ENCODE measurements around the gene ZNF319. TPM values are rescaled to one million over a fixed set of nuclear protein-coding genes. Genes with fewer than 3 reads are reported as not detected.

ZNF319 gene
- total and polyA plus RNA-seq, 4 experiments from 2014 or later, result 2.3 to 20.5 (median 18.1) TPM

GRCh38 chr16:58024486-58025350 is 24.2 kb upstream of the ZNF319 start:
- no peaks in the 10 kb centered on the region for H3K9me3 ChIP-seq (ENCODE audit: control insufficient read depth in 1 of 2, low read length in 2 of 2)
- peaks cover 0 to 1% of the 10 kb centered on the region in 2 donors for H3K27me3 Mint-ChIP-seq

DNA sequence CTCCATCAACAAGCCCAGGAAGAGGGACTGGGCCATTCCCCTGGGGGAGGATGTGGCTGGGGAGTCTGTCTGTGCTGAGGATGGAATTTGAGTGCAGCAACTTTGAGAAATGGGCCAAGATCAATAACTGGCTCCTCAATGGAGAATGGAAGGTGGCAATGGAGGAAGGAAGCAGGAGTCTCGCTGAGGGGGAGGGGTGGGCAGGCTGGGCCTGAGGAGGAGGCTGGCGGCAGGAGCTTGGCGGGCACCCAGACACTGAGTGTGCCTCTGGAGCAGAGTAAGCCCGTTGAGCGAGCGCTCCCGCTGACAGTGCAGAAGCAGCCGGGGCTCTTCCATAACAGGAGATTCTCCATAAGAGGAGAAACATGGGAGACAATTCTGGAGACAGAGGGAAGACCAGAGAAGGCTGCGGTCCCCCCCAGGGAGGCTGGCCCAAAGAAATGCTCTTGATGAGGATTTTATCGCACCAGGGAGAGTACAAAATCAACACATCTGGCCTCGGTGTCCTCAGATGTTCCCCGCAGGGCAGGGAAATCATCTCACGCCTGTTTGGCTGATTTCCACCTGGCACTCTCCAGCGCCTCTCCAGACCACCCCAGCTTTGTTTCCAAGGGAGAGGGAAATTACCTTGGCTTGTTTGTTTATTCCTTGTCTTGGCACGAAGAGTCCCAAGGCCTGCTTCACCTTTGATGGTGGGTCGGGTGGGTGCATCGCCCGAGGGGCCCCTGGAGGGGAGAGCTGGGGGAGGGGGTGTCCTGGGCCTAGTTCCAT is 22.3 kb upstream of the ZNF319 start:
- ChIA-PET CTCF (ENCODE audit: partially characterized antibody) (interaction anchor here (0.8 to 2.2 kb wide), 8 partner anchors 9 to 266 kb away, joined by 3 to 9 read pairs (median 3); partner anchors contain the start of gene CFAP20), POLR2A (ENCODE audit: partially characterized antibody) (interaction anchor here (1.3 to 4.8 kb wide), 2 partner anchors 24 to 106 kb away, joined by 5 to 27 read pairs; partner anchors contain the start of gene CFAP20)
- Mint-ChIP-seq H3K9me3 (peaks cover 0 to 2% (median 0%) of the 10 kb centered on the region in 8 donors), H3K4me3 (no peak overlapping the region), H3K36me3 (peaks cover 0 to 11% of the 10 kb centered on the region in 2 donors), H3K27me3 (peaks cover 0 to 1% of the 10 kb centered on the region in 2 donors), H3K27ac (peak overlapping the region in 3 of 7 donors; percentile 15 to 53 (median 36)), H3K4me1 (peaks cover 7 to 32% (median 21%) of the 10 kb centered on the region in 4 donors)
- no peak for DNase-seq
- H3K36me3 ChIP-seq (ENCODE audit: insufficient read depth, low read length), result peaks cover 2% of the 10 kb centered on the region
- intact Hi-C loops (cut with micrococcal nuclease), result loop anchor here (10.0 kb wide), 1 partner anchor 732 kb away; no protein-coding TSS in a partner anchor
- H3K27me3 ChIP-seq (ENCODE audit: insufficient read depth, low read length), result no peaks in the 10 kb centered on the region
- no peak overlapping the region for H3K4me3 ChIP-seq (ENCODE audit: low read length in 2 of 2)
- no peaks in the 10 kb centered on the region for H3K9me3 ChIP-seq (ENCODE audit: control insufficient read depth in 1 of 2, low read length in 2 of 2)
- no peak overlapping the region for H3K27ac ChIP-seq (ENCODE audit: low read depth, low read length)
- peaks cover 29% of the 10 kb centered on the region for H3K4me1 ChIP-seq (ENCODE audit: insufficient read depth, low read length)

More at GRCh38 chr16:58024486-58025350, 24.2 kb upstream of the ZNF319 start:
- peak in 4 of 5 donors; percentile 22 to 53 (median 33) for DNase-seq
- peaks cover 27% of the 10 kb centered on the region for H3K4me1 ChIP-seq (ENCODE audit: insufficient read depth, low read length)
- no peaks in the 10 kb centered on the region for H3K36me3 ChIP-seq (ENCODE audit: insufficient read depth, low read length)
- ChIA-PET POLR2A (ENCODE audit: partially characterized antibody) (interaction anchor here (0.9 to 4.8 kb wide), 2 partner anchors 24 to 104 kb away, joined by 6 to 27 read pairs; partner anchors contain the start of genes CFAP20 and ZNF319), CTCF (ENCODE audit: partially characterized antibody) (interaction anchor here (2.1 to 2.2 kb wide), 3 partner anchors 9 to 105 kb away, joined by 5 to 9 read pairs (median 6); partner anchors contain the start of gene CFAP20)
- Mint-ChIP-seq H3K4me3 (peak overlapping the region; percentile 89 to 99 (median 93)), H3K27ac (peak overlapping the region; percentile 81 to 93 (median 91)), H3K9me3 (peaks cover 0 to 2% (median 0%) of the 10 kb centered on the region in 8 donors), H3K36me3 (peaks cover 0 to 8% of the 10 kb centered on the region in 2 donors), H3K4me1 (peaks cover 7 to 36% (median 24%) of the 10 kb centered on the region in 4 donors)
- H3K27me3 ChIP-seq (ENCODE audit: insufficient read depth, low read length), result no peaks in the 10 kb centered on the region
- intact Hi-C loops (cut with micrococcal nuclease), result loop anchor here (1.0 to 10.0 kb wide), 4 partner anchors 23 to 730 kb away; partner anchors contain the start of genes CFAP20 and USB1
- H3K27ac ChIP-seq (ENCODE audit: low read depth, low read length), result peak overlapping the region; percentile 34
- H3K4me3 ChIP-seq (ENCODE audit: low read length in 2 of 2), result peak overlapping the region in 1 of 2 donors; percentile 53

DNA sequence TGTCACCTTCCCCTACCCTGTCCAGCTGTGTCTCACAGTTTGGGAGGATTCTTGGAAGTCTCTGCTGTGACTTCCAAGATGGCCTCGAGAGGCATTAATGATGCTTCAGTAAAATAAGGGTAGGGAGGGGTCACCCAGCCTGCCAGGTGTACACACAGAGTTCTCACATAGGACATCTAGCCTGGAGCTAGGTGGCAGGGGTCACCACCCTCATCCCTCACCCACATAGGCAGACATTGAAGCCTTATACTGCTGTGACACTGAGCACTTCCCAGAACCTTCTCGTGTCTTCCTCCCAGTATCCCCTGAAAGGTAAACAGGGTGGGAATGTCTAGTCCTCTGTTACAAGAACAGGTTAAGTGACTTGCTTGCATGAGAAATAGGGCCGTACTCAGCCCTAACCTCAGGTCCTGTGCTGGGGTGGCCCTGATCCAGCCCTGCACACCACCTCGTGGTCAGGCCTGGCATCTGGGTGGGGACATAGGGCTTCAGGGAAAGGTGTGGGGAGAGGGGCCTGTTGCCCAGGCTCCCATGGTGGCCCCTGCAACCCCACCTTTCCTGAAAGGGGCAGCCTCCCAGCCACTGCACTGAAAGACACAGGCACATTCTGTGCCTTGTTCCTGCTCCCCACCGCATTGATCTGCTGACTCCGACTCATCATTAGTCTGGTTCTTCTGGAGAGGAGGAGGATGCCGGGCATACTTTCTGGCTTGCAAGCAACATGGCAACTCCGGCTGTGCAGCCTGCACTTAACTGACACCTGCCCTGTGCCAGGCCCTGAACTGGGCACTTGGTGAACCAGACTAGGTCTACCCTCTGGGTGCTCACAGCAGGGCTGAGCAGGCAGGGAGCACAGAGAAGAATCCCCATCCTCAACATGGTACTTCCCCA is 21.4 kb upstream of the ZNF319 start:
- no peaks in the 10 kb centered on the region for H3K27me3 ChIP-seq (ENCODE audit: insufficient read depth, low read length)
- peaks cover 10% of the 10 kb centered on the region for H3K36me3 ChIP-seq (ENCODE audit: insufficient read depth, low read length)
- DNase-seq, result no peak
- H3K4me1 ChIP-seq (ENCODE audit: insufficient read depth, low read length), result peaks cover 26% of the 10 kb centered on the region
- Mint-ChIP-seq H3K4me1 (peaks cover 7 to 32% (median 21%) of the 10 kb centered on the region in 4 donors), H3K27ac (peak overlapping the region in 2 of 7 donors; percentile 15 to 17), H3K4me3 (no peak overlapping the region), H3K27me3 (peaks cover 0 to 1% of the 10 kb centered on the region in 2 donors), H3K9me3 (peaks cover 0 to 2% (median 0%) of the 10 kb centered on the region in 8 donors), H3K36me3 (peaks cover 0 to 11% of the 10 kb centered on the region in 2 donors)
- no peaks in the 10 kb centered on the region for H3K9me3 ChIP-seq (ENCODE audit: control insufficient read depth in 1 of 2, low read length in 2 of 2)
- intact Hi-C loops (cut with micrococcal nuclease), result loop anchor here (10.0 kb wide), 1 partner anchor 733 kb away; no protein-coding TSS in a partner anchor
- H3K4me3 ChIP-seq (ENCODE audit: low read length in 2 of 2), result no peak overlapping the region
- ChIA-PET POLR2A (ENCODE audit: partially characterized antibody) (no interaction called here), CTCF (ENCODE audit: partially characterized antibody) (interaction anchor here (2.2 kb wide), 1 partner anchor 8 kb away, joined by 6 read pairs; no protein-coding TSS in a partner anchor)
- no peak overlapping the region for H3K27ac ChIP-seq (ENCODE audit: low read depth, low read length)

- Mint-ChIP-seq H3K4me3 (peak overlapping the region in 2 of 8 donors; percentile 1 to 12), H3K27me3 (peaks cover 0 to 1% of the 10 kb centered on the region in 2 donors), H3K27ac (peak overlapping the region; percentile 63 to 92 (median 76)), H3K36me3 (peaks cover 0 to 11% of the 10 kb centered on the region in 2 donors), H3K9me3 (peaks cover 0 to 2% (median 0%) of the 10 kb centered on the region in 8 donors), H3K4me1 (peaks cover 7 to 32% (median 21%) of the 10 kb centered on the region in 4 donors)
- CTCF ChIA-PET (ENCODE audit: partially characterized antibody), result no interaction called here
- peak overlapping the region; percentile 15 for H3K27ac ChIP-seq (ENCODE audit: low read depth, low read length)
- no peak overlapping the region for H3K4me3 ChIP-seq (ENCODE audit: low read length in 2 of 2)
- POLR2A ChIA-PET (ENCODE audit: partially characterized antibody), result no interaction called here
- H3K4me1 ChIP-seq (ENCODE audit: insufficient read depth, low read length), result peaks cover 22% of the 10 kb centered on the region
- H3K9me3 ChIP-seq (ENCODE audit: control insufficient read depth in 1 of 2, low read length in 2 of 2), result no peaks in the 10 kb centered on the region
- peak; percentile 56 to 65 (median 62) for DNase-seq
- peaks cover 10% of the 10 kb centered on the region for H3K36me3 ChIP-seq (ENCODE audit: insufficient read depth, low read length)
- intact Hi-C loops (cut with micrococcal nuclease), result loop anchor here (10.0 kb wide), 1 partner anchor 734 kb away; no protein-coding TSS in a partner anchor
- H3K27me3 ChIP-seq (ENCODE audit: insufficient read depth, low read length), result no peaks in the 10 kb centered on the region
Observed at GRCh38 chr16:58020628-58021521, 20.4 kb upstream of the ZNF319 start.

GRCh38 chr16:58019866-58020538 is 19.5 kb upstream of the ZNF319 start:
- POLR2A ChIA-PET (ENCODE audit: partially characterized antibody), result no interaction called here
- H3K4me3 Mint-ChIP-seq, result no peak overlapping the region

More at GRCh38 chr16:58019866-58020538, 19.5 kb upstream of the ZNF319 start:
- H3K4me1 ChIP-seq (ENCODE audit: insufficient read depth, low read length), result peaks cover 22% of the 10 kb centered on the region
- H3K27me3 ChIP-seq (ENCODE audit: insufficient read depth, low read length), result no peaks in the 10 kb centered on the region
- no peaks in the 10 kb centered on the region for H3K9me3 ChIP-seq (ENCODE audit: control insufficient read depth in 1 of 2, low read length in 2 of 2)
- H3K4me3 ChIP-seq (ENCODE audit: low read length in 2 of 2), result no peak overlapping the region
- H3K36me3 ChIP-seq (ENCODE audit: insufficient read depth, low read length), result peaks cover 10% of the 10 kb centered on the region
- no peak for DNase-seq
- peak overlapping the region; percentile 63 to 92 (median 76) for H3K27ac Mint-ChIP-seq
- peaks cover 0 to 10% of the 10 kb centered on the region in 2 donors for H3K36me3 Mint-ChIP-seq
- H3K4me1 Mint-ChIP-seq, result peaks cover 6 to 29% (median 19%) of the 10 kb centered on the region in 4 donors
- H3K27ac ChIP-seq (ENCODE audit: low read depth, low read length), result peak overlapping the region; percentile 15
- intact Hi-C loops (cut with micrococcal nuclease), result loop anchor here (10.0 kb wide), 1 partner anchor 735 kb away; no protein-coding TSS in a partner anchor
- H3K9me3 Mint-ChIP-seq, result peaks cover 0 to 2% (median 0%) of the 10 kb centered on the region in 8 donors
- CTCF ChIA-PET (ENCODE audit: partially characterized antibody), result interaction anchor here (0.8 to 1.9 kb wide), 6 partner anchors 11 to 286 kb away, joined by 3 to 5 read pairs (median 3); no protein-coding TSS in a partner anchor
- H3K27me3 Mint-ChIP-seq, result peaks cover 0 to under 1% of the 10 kb centered on the region in 2 donors

All from CD4-positive, alpha-beta memory T cell (primary cell).